ENCODE results near the gene INVS. TPM values are rescaled to one million over a fixed set of nuclear protein-coding genes. Genes with fewer than 3 reads are reported as not detected.

Gene INVS
- total RNA-seq, 1 donor from 2014 or later, result 25.6 TPM

DNA sequence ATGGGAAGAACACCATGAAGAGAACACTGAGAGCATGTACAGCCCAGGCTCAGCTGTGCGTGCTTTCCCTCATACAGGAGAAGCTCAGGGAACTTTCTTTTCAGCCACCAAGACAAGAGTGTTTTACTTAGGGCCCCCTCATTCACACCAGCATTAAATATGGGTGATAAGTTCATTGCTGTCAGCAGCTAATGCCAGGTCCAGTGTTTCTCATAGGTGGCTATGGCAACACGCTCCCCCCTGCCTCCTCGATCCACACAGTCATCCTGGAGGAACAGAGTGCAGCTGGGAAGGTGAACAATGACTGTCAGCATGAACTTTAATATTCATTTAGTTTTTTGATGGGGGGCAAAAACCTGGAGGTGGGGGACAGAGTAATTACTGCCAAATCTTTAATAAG, 199.3 kb downstream of the INVS start:
- H3K4me1 Mint-ChIP-seq, result peaks cover 9% of the 10 kb centered on the region
- peaks cover 20% of the 10 kb centered on the region for H3K36me3 Mint-ChIP-seq (ENCODE audit: low read depth)
- H3K9me3 Mint-ChIP-seq, result no peaks in the 10 kb centered on the region
- H3K27me3 Mint-ChIP-seq (ENCODE audit: low read depth), result no peaks in the 10 kb centered on the region
- TF ChIP-seq, protein P1, sequence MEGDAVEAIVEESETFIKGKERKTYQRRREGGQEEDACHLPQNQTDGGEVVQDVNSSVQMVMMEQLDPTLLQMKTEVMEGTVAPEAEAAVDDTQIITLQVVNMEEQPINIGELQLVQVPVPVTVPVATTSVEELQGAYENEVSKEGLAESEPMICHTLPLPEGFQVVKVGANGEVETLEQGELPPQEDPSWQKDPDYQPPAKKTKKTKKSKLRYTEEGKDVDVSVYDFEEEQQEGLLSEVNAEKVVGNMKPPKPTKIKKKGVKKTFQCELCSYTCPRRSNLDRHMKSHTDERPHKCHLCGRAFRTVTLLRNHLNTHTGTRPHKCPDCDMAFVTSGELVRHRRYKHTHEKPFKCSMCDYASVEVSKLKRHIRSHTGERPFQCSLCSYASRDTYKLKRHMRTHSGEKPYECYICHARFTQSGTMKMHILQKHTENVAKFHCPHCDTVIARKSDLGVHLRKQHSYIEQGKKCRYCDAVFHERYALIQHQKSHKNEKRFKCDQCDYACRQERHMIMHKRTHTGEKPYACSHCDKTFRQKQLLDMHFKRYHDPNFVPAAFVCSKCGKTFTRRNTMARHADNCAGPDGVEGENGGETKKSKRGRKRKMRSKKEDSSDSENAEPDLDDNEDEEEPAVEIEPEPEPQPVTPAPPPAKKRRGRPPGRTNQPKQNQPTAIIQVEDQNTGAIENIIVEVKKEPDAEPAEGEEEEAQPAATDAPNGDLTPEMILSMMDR (conservative IDR thresholded peaks at IDR 0.05), result no peak
- no peak overlapping the region for H3K4me3 Mint-ChIP-seq
- H3K27ac Mint-ChIP-seq (ENCODE audit: unreplicated experiment), result peak overlapping the region; percentile 83
- no peak for DNase-seq (ENCODE audit: low read depth, low spot score)

DNA sequence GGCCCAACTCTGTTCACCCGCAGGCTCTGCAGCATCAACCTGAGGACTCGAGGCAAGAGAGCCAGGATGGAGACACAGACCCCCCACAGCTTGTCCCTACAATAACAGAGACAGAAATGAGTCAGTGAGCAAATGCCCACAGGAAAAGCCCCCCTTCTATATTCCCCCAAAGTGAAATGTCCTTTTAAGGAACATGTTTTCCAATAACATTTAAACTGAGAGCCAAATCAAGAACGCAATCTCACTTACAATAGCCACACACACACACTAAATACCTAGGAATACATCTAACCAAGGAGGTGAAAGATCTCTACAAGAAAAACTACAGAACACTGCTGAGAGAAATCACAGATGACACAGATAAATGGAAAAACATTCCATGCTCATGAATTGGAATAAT, 204.7 kb downstream of the INVS start:
- TF ChIP-seq, protein P1 (conservative IDR thresholded peaks at IDR 0.05), result no peak
- DNase-seq (ENCODE audit: low read depth, low spot score), result no peak
- H3K36me3 Mint-ChIP-seq (ENCODE audit: low read depth), result peaks cover 44% of the 10 kb centered on the region
- no peaks in the 10 kb centered on the region for H3K9me3 Mint-ChIP-seq
- peaks cover 5% of the 10 kb centered on the region for H3K4me1 Mint-ChIP-seq
- H3K4me3 Mint-ChIP-seq, result no peak overlapping the region
- H3K27me3 Mint-ChIP-seq (ENCODE audit: low read depth), result no peaks in the 10 kb centered on the region
- H3K27ac Mint-ChIP-seq (ENCODE audit: unreplicated experiment), result no peak overlapping the region

DNA sequence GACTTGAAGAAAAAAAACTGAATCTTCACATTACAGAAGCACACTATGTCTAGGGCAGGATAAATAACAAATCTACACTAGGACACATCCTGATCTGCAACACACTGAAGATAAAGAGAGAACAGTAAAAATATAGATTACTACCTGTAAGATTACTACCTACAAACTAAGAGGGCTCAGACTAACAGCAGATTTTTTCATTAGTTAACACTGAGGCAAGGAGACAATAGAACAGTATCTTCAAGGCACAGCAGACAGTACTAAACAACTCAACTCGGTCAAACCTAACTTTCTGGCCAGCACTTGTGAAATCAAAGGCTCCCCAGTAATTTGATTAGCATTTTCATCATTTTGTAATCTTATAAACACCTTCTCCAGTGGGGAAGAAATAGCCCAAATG, 207.2 kb downstream of the INVS start:
- Mint-ChIP-seq H3K27ac (ENCODE audit: unreplicated experiment) (no peak overlapping the region), H3K4me3 (no peak overlapping the region), H3K27me3 (ENCODE audit: low read depth) (no peaks in the 10 kb centered on the region), H3K9me3 (no peaks in the 10 kb centered on the region), H3K36me3 (ENCODE audit: low read depth) (peaks cover 62% of the 10 kb centered on the region), H3K4me1 (no peaks in the 10 kb centered on the region)
- TF ChIP-seq, protein P1 (conservative IDR thresholded peaks at IDR 0.05), result no peak
- no peak for DNase-seq (ENCODE audit: low read depth, low spot score)

GRCh38 chr9:100307080-100307479, 208.0 kb downstream of the INVS start:
- H3K9me3 Mint-ChIP-seq, result no peaks in the 10 kb centered on the region
- no peak overlapping the region for H3K27ac Mint-ChIP-seq (ENCODE audit: unreplicated experiment)
- no peaks in the 10 kb centered on the region for H3K27me3 Mint-ChIP-seq (ENCODE audit: low read depth)
- no peak for DNase-seq (ENCODE audit: low read depth, low spot score)
- H3K4me3 Mint-ChIP-seq, result no peak overlapping the region
- H3K36me3 Mint-ChIP-seq (ENCODE audit: low read depth), result peaks cover 65% of the 10 kb centered on the region
- no peaks in the 10 kb centered on the region for H3K4me1 Mint-ChIP-seq
- TF ChIP-seq, protein P1 (conservative IDR thresholded peaks at IDR 0.05), result no peak

- TF ChIP-seq, protein P1 (conservative IDR thresholded peaks at IDR 0.05), result no peak
- H3K4me1 Mint-ChIP-seq, result no peaks in the 10 kb centered on the region
- H3K27ac Mint-ChIP-seq (ENCODE audit: unreplicated experiment), result no peak overlapping the region
- no peak for DNase-seq (ENCODE audit: low read depth, low spot score)
- H3K9me3 Mint-ChIP-seq, result no peaks in the 10 kb centered on the region
- no peak overlapping the region for H3K4me3 Mint-ChIP-seq
- peaks cover 59% of the 10 kb centered on the region for H3K36me3 Mint-ChIP-seq (ENCODE audit: low read depth)
- H3K27me3 Mint-ChIP-seq (ENCODE audit: low read depth), result no peaks in the 10 kb centered on the region
These were observed 210.0 kb downstream of the INVS start for GRCh38 chr9:100308965-100309564.

Data from neural crest cell (in vitro differentiated cells).